ENCODE results near the gene PHLPP1.

- TF ChIP-seq EZH2 (IDR thresholded peaks at IDR 0.05) (no peak), RAD21 (IDR thresholded peaks at IDR 0.05; ENCODE audit: low read depth) (no peak), POLR2A (IDR thresholded peaks at IDR 0.05; ENCODE audit: borderline replicate concordance, extremely low read depth, insufficient read depth, insufficient read length) (no peak), POLR2AphosphoS5 (IDR thresholded peaks at IDR 0.05; ENCODE audit: low read depth, low read length) (no peak), MAX (IDR thresholded peaks at IDR 0.05) (no peak)
- TF ChIP-seq, protein P1, sequence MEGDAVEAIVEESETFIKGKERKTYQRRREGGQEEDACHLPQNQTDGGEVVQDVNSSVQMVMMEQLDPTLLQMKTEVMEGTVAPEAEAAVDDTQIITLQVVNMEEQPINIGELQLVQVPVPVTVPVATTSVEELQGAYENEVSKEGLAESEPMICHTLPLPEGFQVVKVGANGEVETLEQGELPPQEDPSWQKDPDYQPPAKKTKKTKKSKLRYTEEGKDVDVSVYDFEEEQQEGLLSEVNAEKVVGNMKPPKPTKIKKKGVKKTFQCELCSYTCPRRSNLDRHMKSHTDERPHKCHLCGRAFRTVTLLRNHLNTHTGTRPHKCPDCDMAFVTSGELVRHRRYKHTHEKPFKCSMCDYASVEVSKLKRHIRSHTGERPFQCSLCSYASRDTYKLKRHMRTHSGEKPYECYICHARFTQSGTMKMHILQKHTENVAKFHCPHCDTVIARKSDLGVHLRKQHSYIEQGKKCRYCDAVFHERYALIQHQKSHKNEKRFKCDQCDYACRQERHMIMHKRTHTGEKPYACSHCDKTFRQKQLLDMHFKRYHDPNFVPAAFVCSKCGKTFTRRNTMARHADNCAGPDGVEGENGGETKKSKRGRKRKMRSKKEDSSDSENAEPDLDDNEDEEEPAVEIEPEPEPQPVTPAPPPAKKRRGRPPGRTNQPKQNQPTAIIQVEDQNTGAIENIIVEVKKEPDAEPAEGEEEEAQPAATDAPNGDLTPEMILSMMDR (IDR thresholded peaks at IDR 0.05 in 2 of 3, conservative IDR thresholded peaks at IDR 0.05 in 1 of 3; ENCODE audit: borderline replicate concordance in 1 of 3, insufficient read depth in 1 of 3, low read depth in 2 of 3, low read length in 2 of 3): no peak
Observed at GRCh38 chr18:62788111-62788510, 72.8 kb downstream of the PHLPP1 start.

Data from HCT116 (cell line).